ENCODE measurements around the gene NFKBIL1. TPM values are rescaled to one million over a fixed set of nuclear protein-coding genes. Genes with fewer than 3 reads are reported as not detected.
A peak's percentile ranks its signal among the peaks of the same experiment; 100 is the strongest.

The NFKBIL1 gene
- polyA plus RNA-seq, 2 of the 4 experiments (the other 2 are of a cell fraction), result 5.2 to 9.0 TPM

GRCh38 chr6:31534011-31534410 lies 13.4 kb upstream of the NFKBIL1 start:
- TF ChIP-seq RARB (CRISPR knock-in tag; IDR thresholded peaks at IDR 0.05) (no peak), POLR2AphosphoS2 (conservative IDR thresholded peaks at IDR 0.05; ENCODE audit: low read length) (0 out of 2 replicates have a peak, but pooled peaks have one; percentile 65)
- POLR2A ChIA-PET, result no interaction called here
- Histone ChIP-seq H3K27ac (no peak overlapping the region), H3K4me2 (no peak overlapping the region), H3K4me1 (peaks cover 9% of the 10 kb centered on the region; the same call in 2 of the 3 replicates), H3K9me3 (no peaks in the 10 kb centered on the region), H3K4me3 (no peak overlapping the region)
- FAIRE-seq, result no peak
- CTCF ChIA-PET, result interaction anchor here (0.6 to 2.7 kb wide), 3 partner anchors 12 to 67 kb away, joined by 4 to 8 read pairs (median 4); partner anchors contain the start of gene ATP6V1G2
- 89% methylated on average over 6 of the region's 6 CpGs for WGBS (ENCODE audit: missing lambda C conversion rate)
- ATAC-seq, result no peak
- DNase-seq (ENCODE audit: low read depth in 1 of 2, low spot score in 1 of 2), result no peak

DNA sequence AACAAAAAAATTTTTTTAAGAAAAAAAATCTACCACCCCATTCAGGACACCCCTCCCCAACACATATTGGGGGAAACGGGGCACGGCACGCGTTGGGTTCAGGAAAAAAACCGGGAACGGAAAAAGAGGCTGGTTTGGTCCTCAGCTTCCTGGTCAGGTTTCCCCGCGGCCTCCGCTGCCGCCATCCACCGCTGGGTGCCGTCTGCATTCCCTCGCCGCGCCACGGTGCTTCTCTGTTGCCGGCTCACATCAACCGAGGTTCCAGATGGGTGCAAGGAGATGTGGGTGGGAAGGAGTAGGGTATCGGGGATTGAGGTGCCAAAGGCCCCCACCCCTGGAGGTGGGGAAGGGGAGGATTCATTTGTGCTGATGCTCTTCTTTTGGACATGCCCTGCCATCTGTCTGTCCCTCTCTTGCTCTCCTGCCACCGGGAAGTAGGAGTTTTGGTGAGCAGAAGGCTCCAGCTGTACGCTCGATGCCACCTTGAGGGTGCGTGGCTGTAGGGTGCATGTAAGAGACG lies 12.8 kb upstream of the NFKBIL1 start:
- H3K4me1 ChIP-seq, result peaks cover 15% of the 10 kb centered on the region
- ATAC-seq (no peak), DNase-seq (ENCODE audit: low read depth in 1 of 2, low spot score in 1 of 2) (no peak), FAIRE-seq (no peak)
- ChIA-PET POLR2A (no interaction called here), CTCF (interaction anchor here (1.1 to 2.7 kb wide), 3 partner anchors 11 to 152 kb away, joined by 3 to 8 read pairs (median 4); partner anchors contain the start of gene ATP6V1G2)
- H3K4me2 ChIP-seq, result no peak overlapping the region
- WGBS (ENCODE audit: missing lambda C conversion rate), result 92% methylated on average over 24 of the region's 24 CpGs
- H3K4me3 ChIP-seq, result no peak overlapping the region
- TF ChIP-seq HDAC2 (IDR thresholded peaks at IDR 0.05), result no peak
- TF ChIP-seq EHF (CRISPR knock-in tag; IDR thresholded peaks at IDR 0.05), result no peak
- no peak for TF ChIP-seq ZNF302 (CRISPR knock-in tag; IDR thresholded peaks at IDR 0.05)
- TF ChIP-seq RAD21 (conservative IDR thresholded peaks at IDR 0.05 in 1 of 2, IDR thresholded peaks at IDR 0.05 in 1 of 2), result no peak
- TF ChIP-seq TFCP2L1 (CRISPR knock-in tag; IDR thresholded peaks at IDR 0.05), result no peak
- TF ChIP-seq NFE2L2 (conservative IDR thresholded peaks at IDR 0.05; ENCODE audit: low read length), result no peak
- TF ChIP-seq CEBPB (IDR thresholded peaks at IDR 0.05), result no peak
- TF ChIP-seq HOXB13 (CRISPR knock-in tag; IDR thresholded peaks at IDR 0.05; ENCODE audit: low read depth), result no peak
- TF ChIP-seq FOSL2 (IDR thresholded peaks at IDR 0.05), result no peak
- TF ChIP-seq FOSL2 (CRISPR knock-in tag; IDR thresholded peaks at IDR 0.05), result no peak
- TF ChIP-seq ZSCAN20 (CRISPR knock-in tag; IDR thresholded peaks at IDR 0.05), result no peak
- TF ChIP-seq RNF2 (IDR thresholded peaks at IDR 0.05; ENCODE audit: borderline replicate concordance, low read depth), result no peak
- TF ChIP-seq TP53 (CRISPR knock-in tag; IDR thresholded peaks at IDR 0.05), result no peak
- no peak for TF ChIP-seq MAX (IDR thresholded peaks at IDR 0.05)
- no peak for TF ChIP-seq GATA3 (IDR thresholded peaks at IDR 0.05; ENCODE audit: borderline replicate concordance)
- TF ChIP-seq, protein P1, sequence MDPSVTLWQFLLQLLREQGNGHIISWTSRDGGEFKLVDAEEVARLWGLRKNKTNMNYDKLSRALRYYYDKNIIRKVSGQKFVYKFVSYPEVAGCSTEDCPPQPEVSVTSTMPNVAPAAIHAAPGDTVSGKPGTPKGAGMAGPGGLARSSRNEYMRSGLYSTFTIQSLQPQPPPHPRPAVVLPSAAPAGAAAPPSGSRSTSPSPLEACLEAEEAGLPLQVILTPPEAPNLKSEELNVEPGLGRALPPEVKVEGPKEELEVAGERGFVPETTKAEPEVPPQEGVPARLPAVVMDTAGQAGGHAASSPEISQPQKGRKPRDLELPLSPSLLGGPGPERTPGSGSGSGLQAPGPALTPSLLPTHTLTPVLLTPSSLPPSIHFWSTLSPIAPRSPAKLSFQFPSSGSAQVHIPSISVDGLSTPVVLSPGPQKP (IDR thresholded peaks at IDR 0.05; ENCODE audit: low read depth, low read length), result no peak
- TF ChIP-seq JUNB (IDR thresholded peaks at IDR 0.05), result no peak
- TF ChIP-seq, protein P2, sequence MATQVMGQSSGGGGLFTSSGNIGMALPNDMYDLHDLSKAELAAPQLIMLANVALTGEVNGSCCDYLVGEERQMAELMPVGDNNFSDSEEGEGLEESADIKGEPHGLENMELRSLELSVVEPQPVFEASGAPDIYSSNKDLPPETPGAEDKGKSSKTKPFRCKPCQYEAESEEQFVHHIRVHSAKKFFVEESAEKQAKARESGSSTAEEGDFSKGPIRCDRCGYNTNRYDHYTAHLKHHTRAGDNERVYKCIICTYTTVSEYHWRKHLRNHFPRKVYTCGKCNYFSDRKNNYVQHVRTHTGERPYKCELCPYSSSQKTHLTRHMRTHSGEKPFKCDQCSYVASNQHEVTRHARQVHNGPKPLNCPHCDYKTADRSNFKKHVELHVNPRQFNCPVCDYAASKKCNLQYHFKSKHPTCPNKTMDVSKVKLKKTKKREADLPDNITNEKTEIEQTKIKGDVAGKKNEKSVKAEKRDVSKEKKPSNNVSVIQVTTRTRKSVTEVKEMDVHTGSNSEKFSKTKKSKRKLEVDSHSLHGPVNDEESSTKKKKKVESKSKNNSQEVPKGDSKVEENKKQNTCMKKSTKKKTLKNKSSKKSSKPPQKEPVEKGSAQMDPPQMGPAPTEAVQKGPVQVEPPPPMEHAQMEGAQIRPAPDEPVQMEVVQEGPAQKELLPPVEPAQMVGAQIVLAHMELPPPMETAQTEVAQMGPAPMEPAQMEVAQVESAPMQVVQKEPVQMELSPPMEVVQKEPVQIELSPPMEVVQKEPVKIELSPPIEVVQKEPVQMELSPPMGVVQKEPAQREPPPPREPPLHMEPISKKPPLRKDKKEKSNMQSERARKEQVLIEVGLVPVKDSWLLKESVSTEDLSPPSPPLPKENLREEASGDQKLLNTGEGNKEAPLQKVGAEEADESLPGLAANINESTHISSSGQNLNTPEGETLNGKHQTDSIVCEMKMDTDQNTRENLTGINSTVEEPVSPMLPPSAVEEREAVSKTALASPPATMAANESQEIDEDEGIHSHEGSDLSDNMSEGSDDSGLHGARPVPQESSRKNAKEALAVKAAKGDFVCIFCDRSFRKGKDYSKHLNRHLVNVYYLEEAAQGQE (IDR thresholded peaks at IDR 0.05), result no peak
- TF ChIP-seq HEYL (CRISPR knock-in tag; IDR thresholded peaks at IDR 0.05), result no peak
- no peak overlapping the region for H3K27ac ChIP-seq
- no peaks in the 10 kb centered on the region for H3K9me3 ChIP-seq
